Smooth muscle cell (in vitro differentiated cells): Measurements from ENCODE around the gene PLCD1. TPM values are rescaled to one million over a fixed set of nuclear protein-coding genes. Genes with fewer than 3 reads are reported as not detected.

Experiments
- DNase-seq: peaks from one replicate; lab custom pipeline; 2025; ENCODE audit not compliant: unreplicated experiment; lab: John Stamatoyannopoulos, UW
- H2AFZ ChIP-seq: fragments of 200-600 bp; sonication (generic); 2 replicates; pipeline ENCODE4 v1.6.0; 2016; ENCODE audit warnings: antibody characterized with exemption, low read depth, mild to moderate bottlenecking
- H3F3A ChIP-seq: fragments of 200-600 bp; sonication (generic); 2 replicates; pipeline ENCODE4 v1.6.0; 2017; ENCODE audit warnings: antibody characterized with exemption, low read depth
- H3K27ac ChIP-seq: fragments of 200-600 bp; sonication (generic); 2 replicates; pipeline ENCODE4 v1.5.1; 2016; ENCODE audit warnings: low read depth, mild to moderate bottlenecking
- H3K27me3 ChIP-seq: fragments of 200-600 bp; sonication (generic); 2 replicates; pipeline ENCODE4 v1.6.1; 2016; ENCODE audit warnings: low read depth, mild to moderate bottlenecking
- H3K36me3 ChIP-seq: fragments of 200-600 bp; sonication (generic); 2 replicates; pipeline ENCODE4 v1.5.1; 2016; ENCODE audit warnings: low read depth
- H3K4me1 ChIP-seq: fragments of 200-600 bp; sonication (generic); 2 replicates; pipeline ENCODE4 v1.5.1; 2016; ENCODE audit warnings: low read depth
- H3K4me2 ChIP-seq: fragments of 200-600 bp; sonication (generic); 2 replicates; pipeline ENCODE4 v1.6.0; 2016; ENCODE audit warnings: mild to moderate bottlenecking
- H3K4me3 ChIP-seq: fragments of 200-600 bp; sonication (generic); 2 replicates; pipeline ENCODE4 v1.5.1; 2016; ENCODE audit warnings: mild to moderate bottlenecking
- H3K79me2 ChIP-seq: fragments of 200-600 bp; sonication (generic); 2 replicates; pipeline ENCODE4 v1.6.0; 2016; ENCODE audit warnings: low read depth, mild to moderate bottlenecking
- H3K9ac ChIP-seq: fragments of 200-600 bp; sonication (generic); 2 replicates; pipeline ENCODE4 v1.6.0; 2016; ENCODE audit warnings: low read depth
- H3K9me3 ChIP-seq: fragments of 200-600 bp; sonication (generic); replicated peaks from 2 replicates; pipeline ENCODE4 v1.5.1; 2016; ENCODE audit warnings: low read depth
- H4K20me1 ChIP-seq: fragments of 200-600 bp; sonication (generic); 2 replicates; pipeline ENCODE4 v1.6.0; 2016; ENCODE audit warnings: low read depth
- WGBS: methylation state at CpG from one replicate; pipeline ENCODE4 v1.1.7; 2016; ENCODE audit warnings: low lambda C conversion rate; 5-methylcytosine and 5-hydroxymethylcytosine counted together
- microRNA-seq: library from miRNA; unstranded; fragments of <30 nt; microRNA quantifications from one replicate; pipeline ENCODE4, GENCODE V29; 2016; ENCODE audit warnings: borderline number of aligned reads
- polyA plus RNA-seq: library from polyadenylated mRNA; unstranded; fragments of >200 nt; fragmentation: Nextera tagmentation; extraction: Ambion mirVana; gene quantifications from 2 replicates; pipeline ENCODE4 v1.2.1, GENCODE V29; 2016
- small RNA-seq: library from RNA; depleted of rRNA; stranded (forward); fragments of <200 nt; gene quantifications from one replicate; pipeline ENCODE3, GENCODE V24; 2014
- total RNA-seq: library from RNA; depleted of rRNA; stranded (reverse); fragments of >200 nt; gene quantifications from 2 replicates; pipeline ENCODE4 v1.2.3, GENCODE V29; 2014
- TF ChIP-seq, protein P1 (sequence below): fragments of 200-600 bp; sonication (generic); IDR thresholded peaks from 2 replicates; pipeline ENCODE4 v1.5.1; 2017; ENCODE audit warnings: borderline replicate concordance, mild to moderate bottlenecking, antibody characterized with exemption; ENCODE audit not compliant: insufficient read depth, poor library complexity, severe bottlenecking

Gene PLCD1
- total and polyA plus RNA-seq, 2 experiments from 2014 or later = 21.3 to 33.3 TPM

DNA sequence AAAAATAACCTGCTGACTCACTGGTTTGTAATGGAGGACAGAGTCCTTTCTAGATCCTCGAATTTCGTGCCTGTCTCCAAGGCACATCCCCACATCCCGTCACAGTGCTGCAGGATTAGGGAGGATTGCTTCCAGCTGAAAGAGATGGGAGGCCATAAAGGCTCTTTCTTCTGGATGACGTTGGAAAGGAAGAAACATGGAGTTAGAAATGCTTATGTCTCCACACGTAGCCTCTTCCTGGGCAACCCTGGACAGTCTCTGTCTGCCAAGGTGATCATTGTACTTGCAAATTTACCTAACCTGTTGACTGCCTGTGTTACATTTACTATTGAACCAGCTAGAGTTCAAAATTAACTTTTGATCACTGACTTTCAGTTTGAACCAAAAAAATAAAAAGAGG, 66.4 kb downstream of the PLCD1 start:
- Histone ChIP-seq H4K20me1 (no peaks in the 10 kb centered on the region), H3K27ac (peak overlapping the region; percentile 88), H3F3A (peaks cover 12% of the 10 kb centered on the region), H2AFZ (peak overlapping the region; percentile 76), H3K4me2 (peak overlapping the region; percentile 74), H3K9ac (peak overlapping the region; percentile 47), H3K4me1 (peaks cover 22% of the 10 kb centered on the region), H3K9me3 (no peaks in the 10 kb centered on the region), H3K79me2 (no peaks in the 10 kb centered on the region), H3K36me3 (no peaks in the 10 kb centered on the region), H3K27me3 (no peaks in the 10 kb centered on the region), H3K4me3 (no peak overlapping the region)
- no peak for DNase-seq
- TF ChIP-seq, protein P1, sequence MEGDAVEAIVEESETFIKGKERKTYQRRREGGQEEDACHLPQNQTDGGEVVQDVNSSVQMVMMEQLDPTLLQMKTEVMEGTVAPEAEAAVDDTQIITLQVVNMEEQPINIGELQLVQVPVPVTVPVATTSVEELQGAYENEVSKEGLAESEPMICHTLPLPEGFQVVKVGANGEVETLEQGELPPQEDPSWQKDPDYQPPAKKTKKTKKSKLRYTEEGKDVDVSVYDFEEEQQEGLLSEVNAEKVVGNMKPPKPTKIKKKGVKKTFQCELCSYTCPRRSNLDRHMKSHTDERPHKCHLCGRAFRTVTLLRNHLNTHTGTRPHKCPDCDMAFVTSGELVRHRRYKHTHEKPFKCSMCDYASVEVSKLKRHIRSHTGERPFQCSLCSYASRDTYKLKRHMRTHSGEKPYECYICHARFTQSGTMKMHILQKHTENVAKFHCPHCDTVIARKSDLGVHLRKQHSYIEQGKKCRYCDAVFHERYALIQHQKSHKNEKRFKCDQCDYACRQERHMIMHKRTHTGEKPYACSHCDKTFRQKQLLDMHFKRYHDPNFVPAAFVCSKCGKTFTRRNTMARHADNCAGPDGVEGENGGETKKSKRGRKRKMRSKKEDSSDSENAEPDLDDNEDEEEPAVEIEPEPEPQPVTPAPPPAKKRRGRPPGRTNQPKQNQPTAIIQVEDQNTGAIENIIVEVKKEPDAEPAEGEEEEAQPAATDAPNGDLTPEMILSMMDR = no peak
- WGBS = 33% methylated on average over 5 of the region's 5 CpGs

DNA sequence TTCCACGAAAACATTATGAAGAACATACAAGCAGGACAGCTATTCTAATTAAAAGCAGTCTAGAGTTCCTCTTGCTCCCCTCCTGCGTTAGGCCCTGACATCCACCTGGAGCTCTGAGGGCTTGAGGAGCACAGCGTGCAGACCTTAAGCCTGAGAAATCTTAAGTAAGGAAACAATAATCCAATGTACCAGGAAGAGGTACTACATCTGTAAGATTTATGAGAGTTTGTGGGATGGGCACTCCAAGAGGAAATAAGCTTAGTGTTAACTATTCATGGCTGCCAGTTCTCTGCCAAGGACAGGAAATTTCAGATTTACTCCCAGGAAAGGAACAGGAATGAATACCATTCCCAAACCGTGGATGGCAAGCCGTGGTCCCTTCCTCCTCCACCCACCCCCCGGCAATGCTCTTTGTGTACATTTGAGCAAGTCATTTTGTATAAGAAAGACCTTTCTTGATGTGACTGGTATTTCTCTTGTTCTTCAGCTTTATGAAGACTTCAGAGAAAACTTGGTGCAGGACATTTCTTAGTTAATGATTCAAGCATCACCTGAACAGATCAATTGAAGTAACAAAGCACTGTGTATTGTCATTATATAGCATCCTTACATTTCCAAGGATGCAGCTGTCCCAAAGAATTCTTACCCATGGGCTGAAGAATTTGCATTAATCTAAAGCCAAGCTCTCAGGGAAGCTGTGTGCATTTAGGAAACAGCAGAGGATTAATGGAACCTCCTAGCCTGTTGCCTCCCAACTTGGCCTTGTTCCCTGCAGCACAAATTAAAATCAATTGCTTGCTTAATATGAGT, 67.6 kb downstream of the PLCD1 start:
- TF ChIP-seq, protein P1 = no peak
- H3K4me2 ChIP-seq = peak overlapping the region; percentile 74
- no peaks in the 10 kb centered on the region for H4K20me1 ChIP-seq
- no peaks in the 10 kb centered on the region for H3K27me3 ChIP-seq
- 61% methylated on average over 6 of the region's 6 CpGs for WGBS
- H3K4me1 ChIP-seq = peaks cover 26% of the 10 kb centered on the region
- peak overlapping the region; percentile 88 for H3K27ac ChIP-seq
- no peak overlapping the region for H2AFZ ChIP-seq
- H3F3A ChIP-seq = peaks cover 12% of the 10 kb centered on the region
- no peak for DNase-seq
- no peaks in the 10 kb centered on the region for H3K9me3 ChIP-seq
- no peak overlapping the region for H3K9ac ChIP-seq
- H3K79me2 ChIP-seq = no peaks in the 10 kb centered on the region
- H3K4me3 ChIP-seq = no peak overlapping the region
- H3K36me3 ChIP-seq = no peaks in the 10 kb centered on the region

DNA sequence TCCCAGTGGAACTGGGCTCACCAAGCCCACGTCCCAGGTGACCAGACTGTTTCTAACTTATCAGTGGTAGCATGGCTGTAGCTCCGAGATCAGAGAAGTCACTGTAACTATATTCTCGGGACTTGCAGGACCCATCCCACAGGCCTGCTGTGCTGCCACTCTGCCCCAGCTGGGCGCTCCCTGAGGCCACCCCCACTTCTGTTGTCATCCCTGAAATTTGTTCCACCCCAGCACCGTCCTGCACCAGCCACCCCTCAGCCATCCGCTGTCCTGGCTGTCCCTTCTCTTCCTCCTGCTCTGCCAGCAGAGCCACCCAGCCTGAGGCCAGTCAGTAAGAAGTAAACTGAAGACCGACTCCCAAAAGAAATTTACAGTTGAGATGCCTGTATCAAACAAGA, 71.9 kb downstream of the PLCD1 start:
- TF ChIP-seq, protein P1 = no peak
- no peak overlapping the region for H3K4me3 ChIP-seq
- no peak overlapping the region for H2AFZ ChIP-seq
- no peaks in the 10 kb centered on the region for H3K9me3 ChIP-seq
- H3K36me3 ChIP-seq = no peaks in the 10 kb centered on the region
- H3K27ac ChIP-seq = no peak overlapping the region
- no peak overlapping the region for H3K9ac ChIP-seq
- DNase-seq = no peak
- WGBS = 91% methylated on average over 7 of the region's 7 CpGs
- H3K4me1 ChIP-seq = peaks cover 23% of the 10 kb centered on the region
- H3K79me2 ChIP-seq = no peaks in the 10 kb centered on the region
- no peaks in the 10 kb centered on the region for H3K27me3 ChIP-seq
- no peak overlapping the region for H3K4me2 ChIP-seq
- H3F3A ChIP-seq = peaks cover 4% of the 10 kb centered on the region
- no peaks in the 10 kb centered on the region for H4K20me1 ChIP-seq

Small RNA genes within 50 kb of the gene (microRNA-seq; reads per million reads assigned to microRNA genes)
- 34.5 reads per million, percentile 41 among the genes with 10 or more reads in this experiment for gene MIR26A1

Small RNA genes within 50 kb of the gene (small RNA-seq; reads per million reads assigned to genes)
- gene MIR26A1 (1.6 reads per million, percentile 40 among the genes with 10 or more reads in this experiment), gene RF00019 (not detected)

Other genes with a start within 250 kb of the PLCD1 start
- gene CTDSPL, start 167.8 kb downstream of the PLCD1 start, total RNA-seq = 26.8 and 34.3 TPM in 2 replicates
- 31.3 and 35.7 TPM in 2 replicates for gene CTDSPL, start 167.8 kb downstream of the PLCD1 start, polyA plus RNA-seq
- 3.4 and 3.8 TPM in 2 replicates for gene VILL, start 38.9 kb downstream of the PLCD1 start, total RNA-seq
- 2.3 and 5.6 TPM in 2 replicates for gene VILL, start 38.9 kb downstream of the PLCD1 start, polyA plus RNA-seq
- gene DLEC1, start 9.6 kb upstream of the PLCD1 start, total RNA-seq = 0.27 and 0.54 TPM in 2 replicates
- 0.61 TPM in 1 of 2 replicates, not detected in the other for gene DLEC1, start 9.6 kb upstream of the PLCD1 start, polyA plus RNA-seq
- 15.4 and 22.7 TPM in 2 replicates for gene ACAA1, start 107.5 kb upstream of the PLCD1 start, total RNA-seq
- gene ACAA1, start 107.5 kb upstream of the PLCD1 start, polyA plus RNA-seq = 41.8 and 43.8 TPM in 2 replicates
- gene MYD88, start 109.0 kb upstream of the PLCD1 start, total RNA-seq = 8.2 and 14.1 TPM in 2 replicates
- 37.4 and 37.5 TPM in 2 replicates for gene MYD88, start 109.0 kb upstream of the PLCD1 start, polyA plus RNA-seq
- 50.3 and 50.6 TPM in 2 replicates for gene OXSR1, start 135.9 kb upstream of the PLCD1 start, total RNA-seq
- 11.9 and 21.7 TPM in 2 replicates for gene OXSR1, start 135.9 kb upstream of the PLCD1 start, polyA plus RNA-seq
- 0.13 TPM in 2 replicates for gene SLC22A13, start 236.2 kb upstream of the PLCD1 start, total RNA-seq
- gene SLC22A13, start 236.2 kb upstream of the PLCD1 start, polyA plus RNA-seq = 0.43 TPM in 1 of 2 replicates, not detected in the other